NCI-H146 treated with DMSO at 0.1 percent for 48 hours (cell line): Measurements from ENCODE around the gene CLMN.

Experiments
- DNase-seq: peaks from one replicate; lab custom pipeline; 2025; ENCODE audit not compliant: unreplicated experiment; lab: John Stamatoyannopoulos, UW

Gene CLMN

DNA sequence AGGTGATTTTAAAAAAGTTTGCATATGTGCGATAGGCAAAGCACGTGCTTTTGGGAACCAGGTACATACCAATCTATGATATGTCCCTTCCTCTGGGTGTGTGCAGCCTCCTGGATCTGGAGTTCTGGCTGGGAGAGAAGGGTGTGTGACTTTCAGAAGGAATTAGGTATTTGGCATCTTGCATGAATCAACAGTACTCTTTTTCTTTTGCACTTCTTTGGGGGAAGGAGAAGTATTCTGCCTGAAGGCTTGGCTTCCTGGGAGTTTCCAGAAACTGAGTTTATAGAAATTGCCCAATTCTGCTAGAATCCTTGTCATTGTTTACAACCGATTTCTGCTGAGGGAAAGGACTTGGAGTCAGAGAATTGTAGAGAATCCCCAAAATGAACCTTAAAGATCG is 2.9 kb upstream of the CLMN start:
- no peak for DNase-seq

DNA sequence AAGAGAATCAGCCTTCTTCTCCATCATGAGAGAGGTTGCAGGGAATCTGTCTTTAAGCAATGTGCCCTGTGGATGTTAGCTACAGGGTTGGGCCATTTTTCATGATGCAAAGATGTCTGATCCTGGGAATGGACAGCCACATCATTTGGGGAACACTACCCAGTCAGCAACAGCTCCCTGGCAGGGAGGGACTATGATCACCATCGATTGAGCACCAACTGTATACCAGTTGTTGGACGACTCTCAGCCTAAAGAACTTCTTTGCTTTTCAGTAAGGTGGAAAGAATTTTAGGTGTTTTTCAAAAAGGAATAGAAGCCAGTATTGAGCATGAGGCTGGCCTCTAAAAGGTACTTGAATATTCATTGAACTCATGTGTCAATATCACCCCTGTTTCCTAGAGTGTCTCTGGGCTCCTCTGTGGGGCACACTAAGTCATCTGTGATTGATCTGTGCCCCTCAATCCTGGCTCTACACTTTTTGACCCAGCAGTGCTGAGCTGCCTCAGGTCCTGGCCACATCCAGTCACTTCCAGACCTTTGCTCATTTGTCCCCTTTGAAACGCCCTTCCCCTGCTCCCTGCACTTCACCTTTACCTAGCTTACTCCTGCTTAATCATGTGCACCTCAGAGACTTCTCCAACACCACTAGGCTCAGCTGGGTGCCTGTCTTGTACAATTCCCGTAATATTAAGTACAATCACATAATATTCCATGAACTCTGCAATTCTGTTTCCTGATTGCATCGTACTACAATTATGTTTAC is 2.2 kb upstream of the CLMN start:
- no peak for DNase-seq

DNA sequence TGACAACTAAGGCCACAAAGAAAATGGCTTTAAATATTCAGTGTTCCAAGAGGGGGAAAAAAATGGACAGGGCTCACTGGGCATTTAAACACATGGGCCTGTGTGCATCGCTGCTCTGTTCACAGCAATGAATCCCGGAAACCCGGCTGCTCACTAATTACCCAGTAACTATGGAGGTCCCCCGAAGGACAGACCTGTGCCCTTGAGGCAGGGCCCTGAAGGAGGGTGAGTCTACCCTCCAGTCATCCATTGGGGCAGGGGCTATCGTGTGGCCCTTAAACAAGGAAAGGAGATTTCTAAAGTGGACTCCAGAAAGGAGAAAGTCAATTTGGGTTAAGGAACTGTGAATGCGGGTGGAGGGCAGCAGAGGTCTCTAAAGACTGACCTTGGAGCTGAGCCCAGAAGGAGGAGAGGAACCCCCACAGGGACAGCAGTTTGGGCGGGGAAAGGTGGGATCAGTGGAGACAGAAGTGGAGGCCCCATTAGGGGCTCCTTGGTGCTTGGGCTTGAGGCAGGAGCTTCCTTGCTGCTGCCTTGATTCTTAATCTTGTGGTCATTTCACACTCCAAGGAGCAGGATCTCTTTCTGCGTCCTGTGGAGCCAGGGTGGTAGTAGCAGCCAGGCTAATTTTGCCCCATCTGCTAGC is 1.4 kb upstream of the CLMN start:
- DNase-seq, result no peak

DNA sequence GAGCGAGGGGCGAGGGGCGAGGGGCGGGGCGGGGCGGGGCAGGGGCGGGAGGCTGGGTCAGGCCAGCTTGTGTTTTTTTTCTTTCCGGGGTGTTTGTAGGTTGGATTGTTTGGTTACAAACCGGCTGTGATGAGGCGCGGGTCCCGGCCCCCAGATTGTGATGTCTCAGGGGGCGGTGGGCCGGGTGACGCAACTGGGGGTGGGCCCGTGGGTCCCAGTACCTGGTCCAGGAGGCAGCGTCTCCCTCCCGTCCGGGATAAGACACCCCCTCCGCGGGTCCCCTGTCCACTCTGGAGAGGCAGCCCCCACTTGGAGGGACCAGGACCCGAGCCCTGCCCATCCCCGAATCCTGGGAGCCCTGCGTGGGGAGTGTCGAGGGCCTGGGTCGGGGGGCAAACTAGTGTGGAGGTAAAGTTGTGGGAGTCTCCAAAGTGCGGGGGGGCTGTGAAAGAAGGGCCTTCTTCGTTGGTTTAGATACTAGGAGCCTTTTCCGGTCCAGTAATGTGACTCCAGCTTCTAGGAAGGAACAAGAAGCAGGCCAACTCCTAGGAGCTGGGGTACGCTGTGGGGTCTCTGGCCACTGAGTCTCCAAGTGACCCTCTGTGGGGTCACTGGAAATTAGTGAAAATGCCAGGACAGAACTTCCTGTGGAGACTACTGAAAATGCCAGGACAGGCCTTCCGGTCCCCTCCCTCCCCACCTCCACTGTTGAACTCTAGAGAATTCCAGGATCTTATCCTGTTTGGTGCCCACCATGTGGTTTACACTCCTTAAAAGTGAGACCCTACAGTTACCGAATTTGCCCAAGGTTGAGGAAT is 579 bp upstream of the CLMN start:
- DNase-seq, result no peak

DNA sequence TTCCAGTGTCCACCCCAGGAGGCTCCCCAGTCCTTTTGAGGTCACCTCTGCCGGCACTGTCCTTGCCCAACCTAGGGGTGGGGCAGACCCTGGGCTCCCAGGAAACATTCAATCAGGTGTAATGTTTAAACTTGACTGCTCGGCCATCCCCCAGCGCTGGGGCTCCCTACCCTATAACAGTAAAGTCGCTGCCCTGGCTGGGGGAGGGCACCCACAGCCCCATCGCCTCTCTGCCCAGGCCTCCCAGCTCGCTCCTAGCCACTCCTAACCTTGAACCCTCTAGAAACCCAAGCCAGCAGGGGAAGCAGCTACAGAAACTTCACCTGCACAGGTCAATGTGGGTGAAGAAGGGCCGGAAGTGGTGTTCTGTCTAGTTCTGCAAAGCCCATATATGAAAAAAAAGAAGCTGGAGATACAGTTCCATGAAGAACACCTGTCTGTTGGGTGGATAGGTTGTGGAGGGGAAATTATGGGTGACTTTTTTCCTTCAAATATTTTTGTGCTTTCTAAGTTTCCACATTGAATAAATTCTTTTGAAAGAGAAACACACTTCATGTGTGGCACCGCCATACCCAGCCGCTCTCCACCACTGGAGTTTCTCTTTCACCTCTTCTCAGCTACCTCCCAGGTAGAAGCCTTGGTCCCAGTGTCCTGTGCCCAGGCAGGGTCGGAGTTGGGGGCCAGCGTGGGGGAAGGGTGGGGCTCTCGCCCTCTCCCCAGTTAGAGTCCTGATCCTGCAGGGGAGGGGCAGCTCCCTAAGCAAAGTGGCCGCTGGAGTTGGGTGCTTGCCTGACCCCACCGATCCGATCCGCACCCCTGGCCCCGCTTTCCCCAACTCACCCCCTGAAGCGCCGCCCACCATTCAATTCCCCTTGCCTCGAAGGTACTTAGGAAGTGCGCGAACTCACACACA is 1.1 kb downstream of the CLMN start:
- no peak for DNase-seq

DNA sequence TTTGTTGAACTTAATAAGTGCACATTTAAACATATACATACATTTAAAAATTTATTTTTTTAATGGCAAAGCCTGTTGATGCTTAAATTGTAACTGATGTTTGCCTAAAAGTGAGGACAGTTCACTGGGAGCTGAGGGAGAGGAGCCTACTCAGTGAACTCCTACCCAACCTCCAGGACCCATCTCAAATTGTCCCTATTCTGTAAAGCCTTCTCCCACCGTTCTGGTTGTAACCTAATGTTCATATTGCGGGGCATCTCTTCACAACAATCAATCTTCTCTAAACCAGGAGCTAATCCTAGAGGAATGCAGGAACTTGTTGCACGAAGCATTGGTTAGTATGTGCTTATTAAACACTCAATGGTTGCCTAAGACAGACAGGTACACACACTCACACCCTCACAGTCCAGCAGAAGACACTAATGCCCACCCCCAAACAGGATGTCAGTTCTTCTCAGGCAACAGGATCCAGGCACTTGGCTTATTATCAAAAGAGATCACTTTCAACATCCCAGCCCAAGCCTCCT is 1.8 kb downstream of the CLMN start:
- DNase-seq, result no peak

DNA sequence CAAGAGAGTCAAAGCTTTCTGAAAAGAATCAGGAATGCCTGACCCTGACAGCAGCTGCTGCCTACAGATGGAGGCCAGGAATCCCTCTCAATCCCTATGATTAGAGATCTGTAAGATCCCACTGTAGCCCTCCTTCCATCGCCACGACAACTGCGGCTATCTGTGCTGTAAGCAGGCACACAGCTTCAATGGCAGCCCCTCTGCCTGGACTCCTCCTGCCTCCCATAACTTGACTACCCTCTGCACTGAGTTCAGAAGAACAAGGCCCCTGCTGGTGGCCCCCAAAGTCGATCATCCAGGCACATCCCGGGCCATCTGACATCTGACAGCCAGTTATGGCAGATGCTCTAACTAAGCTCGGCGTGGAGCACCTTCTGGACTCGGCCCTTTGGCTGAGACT is 2.9 kb downstream of the CLMN start:
- no peak for DNase-seq

DNA sequence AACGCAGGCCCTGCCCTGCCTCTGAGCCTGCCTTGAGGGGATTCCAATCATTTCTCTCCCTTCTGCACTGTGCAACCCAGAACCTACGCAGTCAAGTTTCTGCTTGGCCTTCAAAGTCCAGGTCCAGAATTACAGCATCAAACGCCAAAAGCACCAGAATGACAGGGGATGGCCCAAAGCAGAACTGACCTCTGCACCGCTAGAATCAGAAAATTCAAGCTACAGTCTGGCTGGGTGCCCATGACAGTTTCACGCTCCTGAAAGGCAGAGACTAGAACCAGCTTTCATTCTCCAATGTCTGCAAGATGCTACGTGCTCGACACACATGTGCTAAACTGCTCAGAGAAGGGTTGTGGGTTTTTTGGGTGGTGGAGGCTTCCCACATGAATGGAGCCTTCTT is 4.1 kb downstream of the CLMN start:
- no peak for DNase-seq

DNA sequence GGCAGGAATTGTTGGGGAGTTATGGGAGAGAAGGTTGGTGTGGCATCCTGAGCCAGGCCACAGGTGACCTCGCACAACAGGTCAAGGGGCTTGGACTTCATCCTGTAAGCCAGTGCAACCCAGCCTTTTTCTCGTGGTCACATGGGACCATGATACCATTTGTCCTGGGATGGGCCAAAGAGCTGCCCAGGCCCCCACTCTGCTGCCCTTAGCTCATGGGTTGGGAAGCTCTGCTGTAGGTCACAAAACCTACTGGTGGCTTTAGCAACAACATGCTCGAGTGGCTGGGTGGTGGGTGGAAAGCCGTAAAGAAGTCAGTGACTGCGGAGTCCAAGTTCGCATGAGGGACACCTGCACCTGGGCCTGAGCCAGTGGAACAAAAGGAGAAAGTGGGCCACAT is 4.6 kb downstream of the CLMN start:
- DNase-seq, result no peak

DNA sequence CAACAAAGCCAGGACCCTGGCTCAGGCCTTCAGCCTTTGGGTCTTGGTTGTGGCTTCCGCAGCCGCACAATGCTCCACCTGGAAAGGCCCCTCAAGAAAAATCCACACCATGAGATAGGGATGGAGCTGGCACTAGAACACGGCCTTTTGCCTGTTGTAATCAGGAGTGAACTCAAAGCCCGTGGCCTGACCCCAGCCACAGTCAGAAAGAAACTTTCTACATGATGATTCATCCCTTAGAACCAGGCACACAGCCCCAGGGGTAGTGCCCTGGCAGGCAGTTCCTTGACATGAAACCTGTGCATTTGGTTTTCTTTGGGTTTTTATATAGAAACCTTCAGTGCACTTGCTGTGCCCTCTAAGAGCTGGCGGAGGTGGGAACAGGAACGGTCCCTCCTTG is 5.1 kb downstream of the CLMN start:
- DNase-seq, result no peak

DNA sequence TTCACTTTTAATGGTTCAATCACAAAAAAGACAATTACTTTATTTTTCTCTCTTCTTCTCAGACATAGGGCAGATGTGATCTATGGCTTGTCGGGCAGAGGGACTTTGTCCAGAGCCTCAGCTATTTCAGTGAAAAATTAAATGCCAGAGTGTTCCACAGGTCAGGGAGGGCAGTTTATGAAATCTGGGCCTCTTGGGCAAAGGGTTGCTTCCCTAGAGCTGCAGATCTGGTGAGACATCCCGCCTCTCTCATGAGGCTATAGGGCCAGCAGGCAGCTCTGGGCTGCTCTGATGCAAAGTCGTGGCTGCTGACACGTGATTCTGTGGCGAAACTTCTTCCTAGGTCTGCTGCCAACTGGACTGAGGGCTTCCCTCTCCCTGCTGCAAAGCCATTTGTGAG is 6.0 kb downstream of the CLMN start:
- no peak for DNase-seq

DNA sequence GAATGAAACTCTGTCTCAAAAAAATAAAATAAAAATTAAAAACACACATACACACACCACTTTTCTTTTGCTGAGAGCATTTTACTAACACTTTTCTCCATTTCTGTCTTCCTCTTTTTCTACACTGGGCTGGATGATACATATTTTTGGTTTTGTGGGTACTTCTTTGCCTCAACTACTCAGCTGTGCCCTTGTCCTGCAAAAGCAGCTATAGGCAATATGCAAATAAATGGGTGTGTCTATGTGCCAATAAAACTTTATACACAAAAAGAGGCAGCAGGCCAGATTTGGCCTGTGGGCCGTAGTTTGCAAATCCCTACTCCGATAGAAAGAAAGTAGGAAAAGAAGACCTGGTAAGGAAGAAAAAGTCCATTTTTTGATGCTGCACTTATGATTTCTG is 6.5 kb downstream of the CLMN start:
- DNase-seq, result no peak

DNA sequence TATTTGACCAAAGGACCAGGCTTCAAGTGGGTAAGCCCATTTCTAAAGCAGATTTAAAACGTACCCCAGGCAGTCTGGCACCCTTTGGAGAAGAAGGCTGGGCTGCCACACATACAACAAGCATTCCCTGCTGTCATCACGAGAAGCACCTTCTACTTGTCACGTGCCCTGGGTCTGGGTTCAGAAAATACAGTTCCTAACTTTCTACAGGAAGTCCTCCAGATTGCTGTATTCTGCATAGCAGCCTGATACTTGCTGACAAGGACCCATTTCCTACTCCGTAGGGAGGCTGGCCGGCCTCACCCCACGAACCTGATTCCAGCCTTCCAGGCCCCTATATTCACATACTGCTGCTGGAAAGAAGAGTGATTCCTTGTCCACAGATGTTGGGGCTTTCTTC is 7.4 kb downstream of the CLMN start:
- DNase-seq, result no peak

DNA sequence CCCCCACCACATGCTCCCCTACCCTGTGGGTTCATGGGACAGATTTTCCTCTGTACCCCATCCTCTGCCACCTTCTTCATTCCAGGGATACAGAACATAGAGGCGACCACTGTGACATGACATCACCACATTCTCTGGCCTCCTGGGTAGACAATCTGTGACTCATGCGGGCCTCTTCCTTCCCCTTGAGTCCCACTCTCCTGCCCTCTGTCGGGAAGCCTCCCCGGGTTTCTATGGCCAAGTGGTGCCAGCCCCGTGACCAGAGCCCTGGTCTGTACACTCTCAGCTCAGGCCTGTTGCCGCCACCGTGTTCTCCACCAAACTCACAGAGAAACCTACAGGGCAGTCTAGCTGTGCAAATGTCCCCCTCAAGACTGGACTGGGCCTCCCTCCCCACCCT is 8.0 kb downstream of the CLMN start:
- no peak for DNase-seq

DNA sequence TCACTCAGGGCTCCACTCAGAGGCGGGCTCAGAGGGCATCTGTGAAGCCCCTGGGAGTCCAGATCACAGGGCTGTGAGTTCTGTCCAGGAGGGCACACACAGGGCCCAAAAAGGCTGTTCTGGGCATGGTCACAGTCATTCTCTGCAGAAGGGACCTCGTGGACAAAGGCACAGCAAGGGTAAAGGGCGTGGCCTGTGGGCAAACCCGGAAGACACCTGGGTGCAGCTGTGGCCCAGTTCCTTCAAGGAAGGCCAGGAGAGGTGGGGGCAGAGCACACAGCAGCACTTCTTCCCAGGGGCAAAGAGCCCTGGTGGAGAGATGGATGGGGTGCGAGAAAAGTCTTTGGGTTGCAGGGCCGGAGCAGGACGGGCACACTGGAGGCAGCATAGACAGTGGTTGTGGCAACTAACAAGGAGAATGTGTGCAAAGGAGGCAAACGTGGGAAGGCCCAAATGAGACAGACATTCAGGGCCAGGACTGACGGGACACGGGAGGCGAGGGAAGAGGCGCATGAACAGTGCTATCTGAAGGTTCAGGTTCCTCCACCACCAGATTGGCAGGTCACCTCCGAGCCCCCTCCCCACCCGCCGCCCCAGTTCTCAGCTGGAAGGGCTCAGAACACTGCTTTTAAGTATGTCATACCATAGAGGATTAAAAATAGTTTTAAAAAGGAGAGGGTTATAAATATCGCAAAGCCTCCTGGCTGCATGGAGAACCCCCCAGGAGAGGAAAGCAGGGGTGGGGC is 8.9 kb downstream of the CLMN start:
- DNase-seq, result no peak

DNA sequence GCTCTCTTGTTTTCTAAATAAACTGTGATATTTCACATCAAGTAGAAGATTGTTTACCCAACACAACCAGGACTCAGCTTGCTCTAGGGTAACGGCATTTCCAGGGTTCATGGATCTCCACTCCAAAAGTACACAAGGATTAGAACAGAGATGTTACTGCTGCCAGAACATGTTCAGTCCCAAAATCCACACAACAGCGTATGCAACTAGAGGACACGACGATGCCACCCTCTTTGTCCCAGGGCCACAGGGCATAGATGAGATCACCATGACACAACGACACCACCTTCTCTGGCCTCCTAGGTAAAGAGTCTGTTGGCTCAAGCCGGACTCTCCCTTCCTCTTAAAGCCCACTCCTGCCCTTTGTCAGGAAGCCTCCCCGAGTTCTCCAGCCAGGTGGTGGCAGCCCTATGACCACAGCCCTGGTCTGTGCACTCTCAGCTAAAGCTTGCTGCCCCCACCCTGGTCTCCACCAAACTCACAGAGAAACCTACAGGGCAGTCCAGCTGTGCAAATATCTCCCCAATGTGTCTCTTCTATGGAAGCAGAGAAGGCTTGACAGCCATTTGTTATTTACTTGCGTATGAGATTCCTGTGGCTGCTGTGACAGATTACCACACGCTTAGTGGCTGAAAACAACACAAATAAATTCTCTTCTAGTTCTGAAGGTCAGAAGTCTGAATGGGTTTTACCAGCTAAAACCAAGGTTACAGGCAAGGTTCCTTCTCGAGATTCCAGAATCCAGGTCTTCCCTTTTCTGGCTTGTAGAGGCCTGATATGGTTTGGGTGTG is 10.3 kb downstream of the CLMN start:
- DNase-seq, result no peak

DNA sequence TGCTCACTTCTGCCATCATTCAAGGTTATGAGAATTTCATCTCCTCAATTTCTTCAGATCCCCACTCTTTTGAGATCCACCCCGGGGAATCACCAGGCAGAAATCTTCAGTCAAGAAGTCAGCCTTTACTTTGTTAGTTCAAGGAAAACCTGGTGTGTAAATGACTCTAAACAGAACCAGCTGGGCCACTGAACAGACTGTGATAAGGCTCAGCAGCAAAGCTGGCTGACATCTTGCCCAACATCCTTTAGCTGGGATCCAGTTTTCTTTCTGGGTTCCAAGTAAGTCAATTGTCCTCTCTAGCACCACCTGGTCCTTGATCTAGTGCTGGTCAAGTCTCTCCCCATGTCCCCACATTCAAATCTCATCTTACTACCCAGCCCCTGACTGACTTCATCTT is 11.6 kb downstream of the CLMN start:
- no peak for DNase-seq

DNA sequence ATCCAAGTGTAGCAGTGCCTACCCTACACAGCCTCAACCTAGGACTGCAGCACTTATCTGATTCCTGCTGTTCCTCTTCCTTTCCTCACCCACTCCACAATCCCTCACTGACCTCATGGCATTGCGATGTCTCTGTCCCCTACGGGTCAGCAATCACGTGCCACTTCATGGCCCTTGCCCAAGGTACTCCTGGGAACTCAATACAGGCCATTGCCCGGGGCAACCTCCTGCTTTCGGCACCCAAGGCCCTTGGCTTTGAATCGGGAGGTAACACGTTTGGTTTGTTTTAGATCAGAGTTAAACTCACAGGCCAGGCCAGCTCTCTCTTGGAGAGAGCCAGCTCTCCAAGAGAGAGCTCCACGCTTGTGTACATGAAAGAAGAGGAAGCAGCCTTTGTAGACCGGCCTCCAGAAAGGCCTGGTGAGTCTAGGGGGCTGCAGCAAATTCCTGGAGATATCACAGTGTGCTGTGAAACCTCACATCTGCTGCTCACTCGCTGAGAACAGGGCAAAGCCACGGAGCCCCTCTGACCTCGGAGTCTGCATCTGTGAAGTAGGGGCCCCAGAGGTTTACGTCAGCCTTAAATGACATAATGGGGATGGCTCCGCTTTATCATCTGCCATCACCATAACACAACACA is 12.2 kb downstream of the CLMN start:
- no peak for DNase-seq

DNA sequence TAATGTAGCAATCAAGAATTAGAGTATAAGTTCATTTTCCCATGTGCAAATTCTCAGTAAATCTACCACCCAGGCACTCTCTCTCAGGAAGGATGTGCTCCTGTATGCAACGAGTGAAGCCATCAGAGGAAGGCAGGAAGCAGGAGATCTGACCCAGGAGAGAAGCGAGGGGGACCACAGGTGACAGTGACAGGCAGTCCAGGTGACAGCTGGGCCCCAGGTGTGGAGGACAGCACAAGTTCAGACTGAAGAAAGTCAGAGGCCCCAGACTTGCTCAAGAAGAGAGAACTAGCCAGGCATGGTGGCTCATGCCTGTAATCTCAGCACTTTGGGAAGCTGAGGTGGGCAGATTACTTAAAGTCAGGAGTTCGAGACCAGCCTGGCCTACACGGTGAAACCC is 13.8 kb downstream of the CLMN start:
- DNase-seq, result no peak
